Mucosa of gallbladder (tissue), 1 donor: Measurements from ENCODE around the gene CCHCR1. TPM values are rescaled to one million over a fixed set of nuclear protein-coding genes. Genes with fewer than 3 reads are reported as not detected.

Experiments used
- DNase-seq: peaks from one replicate; pipeline ENCODE4 v3.0.0-alpha.2; 2020; ENCODE audit warnings: low spot score
- total RNA-seq: library from RNA; stranded (reverse); gene quantifications from one replicate; pipeline ENCODE4 v1.2.1, GENCODE V29; 2021
- donor health status: DM: no; HTN: no; CAD: no.

CCHCR1 gene
- total RNA-seq, 1 donor from 2014 or later: 28.8 TPM

DNA sequence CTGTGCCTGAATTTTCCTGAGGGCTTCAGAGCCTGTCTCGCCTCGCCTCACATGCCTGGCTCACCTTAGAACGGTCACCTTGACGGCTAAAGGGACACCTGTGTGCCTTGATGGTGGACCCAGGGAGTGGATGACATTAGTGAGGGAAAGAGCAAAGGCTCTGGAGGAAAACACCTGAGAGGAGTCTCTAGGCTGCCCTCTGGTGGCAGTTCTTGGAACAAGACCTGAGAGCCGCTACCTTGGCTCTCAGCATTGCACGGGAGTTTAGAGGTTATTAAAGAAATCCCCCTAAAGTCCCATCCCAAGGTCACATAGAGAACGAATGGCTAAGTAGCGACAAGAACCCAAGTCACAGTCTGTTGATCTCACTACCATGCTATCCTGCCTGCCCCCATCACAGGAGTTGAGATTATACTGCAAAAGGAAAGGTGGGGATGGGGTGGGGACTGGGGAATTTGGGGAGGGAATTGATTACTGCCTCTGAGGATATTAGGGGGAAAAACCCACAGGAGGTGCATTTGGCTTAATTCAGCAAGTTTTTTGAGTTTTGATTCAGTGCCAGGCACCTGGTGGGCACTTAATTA is 29.4 kb downstream of the CCHCR1 start:
- DNase-seq: peak; percentile 69

DNA sequence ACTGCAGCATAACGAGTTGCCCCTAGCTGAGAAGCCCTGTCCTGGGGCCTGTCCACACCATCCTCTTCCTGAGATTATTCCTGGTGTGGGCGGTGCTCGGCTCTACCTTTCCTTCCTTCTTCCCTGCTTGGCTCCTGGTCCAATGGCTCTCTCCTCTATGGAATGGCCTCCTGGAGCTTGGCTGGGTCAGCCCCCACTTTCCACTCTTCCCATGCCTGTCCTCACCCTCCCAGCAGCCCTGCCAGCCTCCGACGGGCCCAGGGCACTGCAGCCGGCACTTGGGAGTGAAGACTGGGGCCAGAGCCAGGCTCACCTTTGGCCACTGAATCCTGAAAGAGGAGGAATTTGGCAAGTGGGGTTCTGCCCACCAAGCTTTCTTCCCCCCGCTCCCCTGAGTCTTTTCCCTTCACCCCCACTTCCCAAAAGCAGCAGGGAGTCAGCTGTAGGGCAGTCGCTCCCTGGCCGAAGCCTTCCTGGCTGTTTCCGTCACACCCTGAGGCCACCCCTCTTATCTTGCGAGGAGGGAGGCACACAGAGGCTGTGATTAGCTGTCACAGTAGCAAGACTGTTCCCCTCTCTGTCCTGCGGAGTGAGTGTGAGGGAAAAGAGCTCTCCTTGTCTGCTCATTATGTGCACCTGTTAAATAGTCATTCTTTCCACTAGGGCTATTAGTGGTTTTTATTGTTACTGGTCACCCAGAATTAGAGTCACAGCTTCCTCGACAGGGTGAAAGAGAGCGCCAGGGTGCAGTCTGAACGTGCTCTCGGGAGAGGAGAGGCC is 31.0 kb downstream of the CCHCR1 start:
- no peak for DNase-seq

DNA sequence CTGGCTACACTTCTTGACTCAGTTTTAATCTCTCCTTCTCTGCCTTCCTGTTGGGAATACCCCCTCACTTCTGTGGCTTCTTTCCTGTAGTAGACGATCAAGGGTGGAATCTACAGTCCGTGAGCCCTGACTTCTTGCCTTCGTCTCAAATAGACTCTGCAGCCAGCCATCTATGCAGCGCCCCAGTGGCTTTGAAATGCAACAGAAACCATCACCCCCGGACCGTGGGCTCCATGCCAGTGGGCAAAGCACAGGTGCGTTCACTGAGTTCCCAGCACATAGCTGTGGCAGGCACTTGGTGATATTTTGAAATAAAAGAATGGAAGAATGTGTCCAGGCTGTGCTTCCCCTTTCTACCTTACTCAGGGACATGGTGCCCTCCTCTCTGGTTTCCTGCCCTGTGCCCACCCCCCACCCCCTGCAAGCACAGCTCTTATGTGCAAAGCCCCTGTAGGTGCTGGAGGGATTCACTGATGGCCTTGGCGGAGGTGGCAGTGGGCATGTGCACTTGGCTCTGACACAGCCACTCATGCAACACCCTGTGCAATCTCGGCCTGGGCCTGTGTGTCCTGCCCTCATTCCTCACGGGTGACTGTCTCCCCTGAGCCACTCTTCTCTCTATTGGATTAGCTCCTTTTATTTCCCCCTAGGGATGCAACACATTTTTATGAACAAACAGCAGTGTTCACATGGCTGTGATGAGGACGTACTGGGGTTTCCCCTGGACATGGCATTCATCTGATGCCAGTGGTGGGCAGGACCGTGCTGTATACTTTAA is 31.8 kb downstream of the CCHCR1 start:
- DNase-seq: no peak

DNA sequence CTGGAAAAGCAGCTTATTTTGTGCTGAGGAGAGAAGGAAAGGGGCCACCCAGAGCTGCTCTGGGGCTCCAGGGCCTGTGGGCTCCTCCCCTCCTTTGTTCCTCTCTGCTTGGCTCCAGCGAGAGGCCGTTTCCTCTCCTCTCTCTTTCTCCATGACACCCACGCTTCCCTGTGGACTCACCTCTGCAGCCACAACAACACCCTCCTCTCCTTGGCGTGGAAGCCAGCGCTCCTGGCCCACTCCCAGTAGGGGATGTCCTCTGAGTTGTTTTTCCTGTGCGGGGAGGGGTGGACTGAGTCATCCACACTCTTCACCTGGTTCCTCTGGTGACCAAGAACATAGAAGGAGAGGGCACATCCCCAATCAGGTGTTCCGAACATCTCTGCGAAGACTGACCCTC is 32.4 kb downstream of the CCHCR1 start:
- peak; percentile 73 for DNase-seq

DNA sequence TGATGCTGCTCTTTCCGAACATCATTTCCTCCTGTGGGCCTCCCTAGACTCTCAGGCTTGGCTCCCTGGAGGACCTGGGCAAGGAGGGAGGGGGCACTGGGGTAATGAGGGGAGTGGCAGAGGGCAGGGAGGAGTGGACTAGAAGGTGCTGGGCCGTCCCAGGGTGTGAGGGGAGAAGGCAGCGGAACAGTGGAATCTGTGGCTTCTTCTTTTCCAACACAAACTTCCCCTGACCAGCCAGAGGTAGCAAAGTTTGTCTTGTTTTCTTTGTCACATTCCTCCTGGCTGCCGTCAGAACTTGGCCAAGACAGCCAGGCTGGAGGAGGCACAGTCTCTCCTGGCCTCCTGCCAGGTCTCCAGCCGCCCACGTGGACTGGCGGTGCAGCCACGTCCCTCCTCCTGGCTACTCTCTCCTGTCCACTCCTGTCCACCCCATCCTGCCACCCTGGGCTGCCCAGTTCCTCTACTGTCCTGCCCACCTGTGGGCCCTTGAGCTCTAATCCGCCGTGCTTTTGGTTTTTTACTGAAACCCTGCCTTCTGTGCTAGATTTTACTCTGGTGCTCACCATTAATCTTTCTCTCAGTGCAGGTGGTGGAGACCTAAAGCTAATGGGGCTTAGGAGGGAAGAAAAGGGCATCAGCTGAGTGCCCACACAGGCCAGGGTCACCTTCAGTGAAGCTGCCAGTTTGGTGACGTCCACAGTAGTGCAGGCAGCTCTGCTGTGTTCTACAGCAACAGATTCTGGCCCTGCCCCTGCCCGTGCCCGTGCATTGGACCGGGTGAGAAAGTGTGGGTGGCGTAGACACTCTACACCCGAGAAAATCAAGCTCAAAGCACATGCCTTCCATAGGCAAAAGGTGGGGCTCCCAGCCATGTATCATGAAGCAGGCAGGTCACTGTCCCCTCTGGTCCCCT is 34.6 kb downstream of the CCHCR1 start:
- peak; percentile 86 for DNase-seq

DNA sequence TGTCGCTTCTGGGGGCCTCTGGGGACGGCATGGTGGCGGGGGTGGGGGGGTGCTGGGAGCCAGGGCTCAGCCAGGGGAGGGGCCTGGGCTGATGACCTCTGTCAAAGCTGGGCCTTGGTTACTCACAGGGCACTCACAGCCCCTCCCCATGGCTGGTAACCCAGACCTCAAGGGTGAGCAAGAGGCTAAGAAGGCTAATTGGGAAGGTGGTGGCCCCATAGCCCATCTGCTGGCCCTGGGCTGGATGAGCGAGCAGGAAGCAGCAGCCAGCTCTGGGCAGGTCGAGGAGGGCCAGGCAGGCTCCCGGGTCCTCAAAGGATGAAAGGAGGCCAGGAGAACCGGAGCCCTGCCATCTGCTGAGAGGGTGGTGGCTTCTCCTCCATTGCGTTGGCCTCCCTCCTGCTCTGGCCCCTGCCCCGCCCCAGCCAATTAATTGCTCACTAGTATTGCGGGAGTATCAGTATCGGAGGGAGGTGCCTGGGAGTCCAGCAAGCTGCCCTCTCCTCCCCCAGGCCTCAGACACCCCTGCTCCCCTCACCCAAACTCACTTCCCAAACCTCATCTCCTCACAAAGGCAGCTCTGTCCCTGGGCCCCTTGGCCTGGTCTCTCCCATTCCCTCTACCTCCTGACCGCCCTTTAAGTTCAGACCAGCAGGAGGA is 36.3 kb downstream of the CCHCR1 start:
- no peak for DNase-seq

GRCh38 chr6:31120151-31120915 is 37.3 kb downstream of the CCHCR1 start, which contains the start of gene CDSN:
Gene CDSN (minus strand): TSS chr6:31120446. CDS start chr6:31120419, 27 bp downstream.
- DNase-seq: no peak

DNA sequence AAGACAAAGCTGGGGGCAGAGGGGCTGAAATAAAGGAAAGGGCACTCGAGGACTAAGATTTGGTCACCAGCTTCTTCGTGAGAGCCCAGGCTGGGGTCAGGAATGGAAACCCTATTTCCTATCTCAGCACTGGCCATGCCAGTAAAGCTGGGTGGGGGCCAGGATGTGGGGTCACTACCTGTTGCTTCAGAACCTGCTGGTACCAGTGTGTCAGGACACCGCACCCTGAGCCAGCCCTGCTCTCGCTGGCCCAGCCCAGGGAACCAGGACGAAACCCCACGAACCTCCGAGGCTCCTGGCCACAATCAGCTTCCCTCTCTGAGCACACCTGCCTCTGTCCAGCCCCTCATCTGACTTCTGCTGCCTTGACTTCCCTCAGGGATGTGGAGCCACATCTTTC is 39.4 kb downstream of the CCHCR1 start:
- no peak for DNase-seq

GRCh38 chr6:31116661-31117385 is 40.8 kb downstream of the CCHCR1 start:
- no peak for DNase-seq

DNA sequence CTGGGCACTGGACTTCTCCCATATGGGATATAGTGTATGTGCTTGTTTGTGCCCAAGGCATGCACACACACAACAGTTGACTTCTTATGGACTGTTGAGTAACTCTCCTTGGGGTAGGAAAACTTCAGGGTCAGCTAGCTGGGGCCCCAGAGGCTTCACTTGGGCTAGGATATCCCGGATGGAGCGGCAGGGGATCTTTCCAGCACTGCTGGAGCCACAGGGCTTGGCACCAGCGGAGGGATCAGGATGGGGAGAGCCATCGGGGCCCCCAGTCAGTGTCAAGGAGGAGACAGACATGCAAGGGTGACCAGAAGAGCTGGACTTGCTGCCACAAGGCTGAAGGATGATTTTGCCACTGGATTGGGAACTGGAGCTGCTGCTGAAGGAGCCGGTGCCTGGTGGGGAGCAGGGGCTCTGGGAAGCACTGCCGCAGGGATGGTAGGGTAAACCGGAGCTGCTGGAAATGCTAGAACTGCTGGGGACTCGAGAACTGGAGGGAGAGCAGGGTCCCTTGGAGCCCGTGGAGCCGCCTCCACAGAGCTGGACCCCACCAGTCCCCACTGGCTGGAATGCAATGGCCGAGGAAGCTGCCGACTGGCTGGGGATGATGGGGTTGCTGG is 41.6 kb downstream of the CCHCR1 start:
- no peak for DNase-seq

GRCh38 chr6:31114970-31115849 is 42.4 kb downstream of the CCHCR1 start:
- peak; percentile 31 for DNase-seq

DNA sequence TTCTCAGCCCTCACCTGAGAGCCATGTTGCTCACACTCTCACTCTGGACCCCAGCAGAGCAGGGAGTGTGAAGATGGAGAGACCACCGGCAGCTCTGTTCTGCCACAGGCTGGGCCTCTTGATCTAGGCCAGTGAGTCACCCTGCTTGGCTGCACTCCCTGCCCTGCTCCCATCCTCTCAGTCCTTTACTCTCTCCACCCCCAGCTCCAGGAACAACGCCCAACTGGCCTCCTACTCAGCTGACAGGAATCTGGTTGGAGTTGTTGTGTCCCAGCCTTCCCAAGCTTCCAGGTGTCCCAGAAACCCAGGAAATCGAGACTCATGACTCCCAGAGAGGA is 43.1 kb downstream of the CCHCR1 start, which contains the start of gene PSORS1C1:
Gene PSORS1C1 (plus strand): TSS at position 260 of the 338 bp plus-strand sequence. CDS start 14,833 bp downstream, outside the sequence.
- peak; percentile 85 for DNase-seq

GRCh38 chr6:31113861-31114540 is 43.6 kb downstream of the CCHCR1 start:
- no peak for DNase-seq

DNA sequence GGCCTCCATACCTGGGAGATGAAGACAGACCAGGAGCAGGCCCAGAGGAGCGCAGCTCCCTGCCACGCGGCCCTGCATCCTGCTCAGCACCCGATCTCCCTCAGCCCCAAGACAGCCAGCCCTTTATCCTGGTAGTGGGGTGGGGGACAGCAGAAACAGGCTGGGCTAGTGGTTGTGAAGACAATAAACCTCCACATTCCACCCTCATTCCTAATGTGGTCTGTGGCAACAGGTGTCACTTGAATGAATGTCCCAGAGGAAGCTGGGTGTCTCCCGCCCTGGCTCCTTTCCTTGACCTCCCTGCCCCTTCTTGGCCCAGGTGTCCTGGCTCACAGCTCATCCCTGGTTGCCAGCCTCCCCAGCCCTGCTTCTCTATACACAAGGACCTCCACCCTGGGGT is 45.1 kb downstream of the CCHCR1 start, which contains the start of gene C6orf15:
Gene C6orf15 (minus strand): TSS at position 98 of the 400 bp plus-strand sequence. CDS start 20 bp downstream, at position 78.
- no peak for DNase-seq

GRCh38 chr6:31111712-31112111 is 45.9 kb downstream of the CCHCR1 start:
- DNase-seq: no peak

DNA sequence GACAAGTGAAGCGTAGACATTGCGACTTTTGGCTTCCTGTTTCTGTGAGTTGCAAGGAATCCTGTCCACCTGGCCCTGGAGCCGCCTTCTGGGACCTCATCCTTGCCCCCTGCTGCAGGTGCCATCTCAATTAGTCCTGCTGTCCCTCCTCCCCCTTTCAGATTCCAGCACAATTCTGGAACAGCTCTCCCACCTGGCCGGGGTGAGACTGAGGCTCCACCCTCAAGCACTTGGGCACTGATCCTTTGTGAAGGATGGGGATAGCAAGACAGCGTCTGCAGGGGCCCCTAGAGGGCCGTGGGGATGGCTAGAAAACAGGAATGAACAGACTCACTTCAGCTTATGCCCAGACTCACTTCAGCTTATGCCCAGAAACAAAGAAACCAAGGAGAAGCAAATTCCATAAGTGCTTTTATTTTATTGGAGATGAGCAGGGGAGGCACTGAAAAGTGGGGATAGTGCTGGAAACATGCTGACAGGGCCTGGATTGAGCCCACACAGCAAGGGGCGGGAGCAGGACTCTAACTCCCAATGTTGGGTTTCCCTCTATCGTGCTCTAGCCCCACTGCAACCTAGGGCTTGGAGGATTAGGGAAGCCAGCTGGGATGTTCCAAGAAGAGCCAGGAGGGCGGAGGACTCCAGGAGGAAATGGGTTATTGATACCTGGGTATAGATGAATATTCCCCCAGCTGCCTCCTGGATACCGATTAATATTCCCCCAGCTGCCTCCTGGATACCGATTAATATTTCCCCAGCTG is 46.6 kb downstream of the CCHCR1 start:
- DNase-seq: no peak

DNA sequence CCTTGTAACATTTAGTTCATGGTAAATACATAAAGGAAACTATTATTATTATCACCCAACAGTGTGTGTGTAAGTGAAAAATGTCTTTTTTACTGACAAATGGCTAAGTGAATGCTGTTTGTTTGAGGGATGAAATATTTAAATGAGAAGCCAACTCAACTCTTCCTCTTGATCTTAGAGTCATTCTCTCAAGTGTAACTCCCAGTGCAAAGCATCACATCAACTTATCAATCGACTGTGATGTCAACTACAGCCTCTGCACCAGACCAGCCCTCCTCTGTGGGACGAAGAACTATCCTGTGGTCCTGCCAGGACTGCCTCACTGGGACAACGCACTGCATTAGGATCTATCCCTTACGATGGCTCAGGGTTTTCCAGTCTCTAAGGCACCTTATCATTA is 50.5 kb downstream of the CCHCR1 start:
- DNase-seq: no peak
